NOMO-1 treated with DMSO at 0.1 percent for 48 hours (cell line): ENCODE results near the gene SLC45A1.

Experiments
- DNase-seq: peaks from one replicate; lab custom pipeline; 2025; ENCODE audit not compliant: unreplicated experiment; lab: John Stamatoyannopoulos, UW

The SLC45A1 gene

DNA sequence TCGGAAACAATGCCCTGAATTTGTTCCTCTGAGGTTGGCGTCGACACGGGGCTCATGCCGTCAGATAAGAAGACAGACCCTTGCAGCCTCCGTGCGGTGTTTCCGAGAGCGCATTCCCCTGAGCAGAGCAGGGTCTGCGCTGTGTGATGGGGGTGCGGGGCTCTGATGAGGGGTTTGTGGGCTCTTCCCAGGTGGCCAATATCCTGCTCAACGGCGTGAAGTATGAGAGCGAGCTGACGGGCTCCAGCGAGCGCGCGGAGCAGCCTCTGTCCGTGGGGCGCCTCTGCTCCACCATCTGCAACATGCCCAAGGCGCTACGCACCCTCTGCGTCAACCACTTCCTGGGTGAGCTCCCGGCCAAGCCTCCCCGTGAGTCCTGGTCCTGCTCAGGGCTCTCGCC is 17.3 kb downstream of the SLC45A1 start:
- DNase-seq, result no peak

DNA sequence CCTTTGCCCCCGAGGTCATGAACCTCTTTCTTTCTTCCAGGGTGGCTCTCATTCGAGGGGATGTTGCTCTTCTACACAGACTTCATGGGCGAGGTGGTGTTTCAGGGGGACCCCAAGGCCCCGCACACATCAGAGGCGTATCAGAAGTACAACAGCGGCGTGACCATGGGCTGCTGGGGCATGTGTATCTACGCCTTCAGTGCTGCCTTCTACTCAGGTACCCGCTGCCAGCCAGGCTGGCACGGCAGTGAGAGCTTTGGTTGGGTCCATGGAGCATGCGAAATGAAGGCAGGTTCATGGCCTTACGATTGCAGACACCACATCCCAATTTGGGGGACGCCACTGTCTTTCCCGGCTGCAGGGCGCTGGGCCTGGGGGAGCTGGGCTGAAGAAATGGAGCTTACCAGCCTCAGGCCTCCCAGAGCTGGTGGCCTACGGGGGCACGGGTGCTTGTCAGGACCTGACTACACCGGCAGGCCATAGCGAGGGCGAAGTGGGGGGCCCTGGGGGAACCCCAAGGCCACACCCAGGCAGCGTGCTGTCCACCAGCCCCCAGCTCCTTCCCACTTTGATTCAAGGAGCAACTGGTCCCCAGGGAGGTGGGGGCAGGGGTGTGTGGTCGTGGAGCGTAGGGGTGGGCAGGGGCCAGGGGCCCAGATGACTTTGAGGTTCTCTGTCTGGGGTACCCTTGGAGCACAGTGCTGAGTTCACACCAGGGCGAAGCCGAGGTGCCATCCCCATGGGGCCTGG is 20.0 kb downstream of the SLC45A1 start:
- DNase-seq, result no peak

DNA sequence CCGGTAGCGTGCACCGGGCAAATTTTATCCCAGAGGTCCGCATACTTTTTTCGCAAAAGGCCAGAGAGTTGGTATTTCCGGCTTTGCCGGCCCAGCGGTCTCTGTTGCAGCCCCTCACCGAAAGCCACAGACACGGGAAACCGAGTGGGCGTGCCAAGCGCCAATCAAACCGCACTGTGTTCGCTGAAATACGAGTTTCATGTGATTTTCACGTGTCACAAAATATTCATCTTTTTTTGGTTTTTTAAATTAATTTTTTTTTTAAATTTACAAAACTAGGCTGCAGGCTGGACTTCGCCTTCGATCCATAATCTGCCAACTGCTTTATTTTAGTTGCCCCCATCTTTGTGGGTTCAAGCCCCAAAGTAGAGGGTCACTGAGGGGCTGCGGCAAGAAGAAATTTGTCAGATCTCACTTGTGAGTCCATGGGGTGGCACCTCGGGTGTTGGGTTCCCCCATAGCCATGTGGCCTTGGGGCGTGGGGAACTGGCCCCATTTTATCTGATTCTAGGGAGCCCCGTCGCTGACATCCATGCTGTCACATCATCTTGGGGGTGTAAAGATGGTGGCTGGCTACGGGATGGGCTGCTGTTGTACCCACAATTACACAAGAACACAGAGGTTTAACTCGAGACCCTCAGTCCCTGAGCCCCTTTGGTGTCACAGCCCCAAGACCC is 20.8 kb downstream of the SLC45A1 start:
- no peak for DNase-seq

DNA sequence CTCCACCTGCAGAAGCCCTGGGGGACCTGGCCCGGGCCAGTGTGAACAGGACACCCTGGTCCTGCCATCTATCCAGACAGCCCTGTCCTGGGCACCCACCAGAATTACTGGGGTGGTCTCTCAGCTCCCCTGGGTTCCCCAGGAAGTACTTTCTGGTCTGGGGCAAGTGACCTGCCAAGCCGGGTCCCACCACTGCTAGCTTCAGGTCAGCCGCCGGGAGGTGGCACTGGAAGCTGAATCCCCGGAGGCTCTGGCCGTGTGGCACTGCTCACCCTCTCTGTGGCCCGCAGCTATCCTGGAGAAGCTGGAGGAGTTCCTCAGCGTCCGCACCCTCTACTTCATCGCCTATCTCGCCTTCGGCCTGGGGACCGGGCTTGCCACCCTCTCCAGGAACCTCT is 21.3 kb downstream of the SLC45A1 start:
- DNase-seq, result no peak

DNA sequence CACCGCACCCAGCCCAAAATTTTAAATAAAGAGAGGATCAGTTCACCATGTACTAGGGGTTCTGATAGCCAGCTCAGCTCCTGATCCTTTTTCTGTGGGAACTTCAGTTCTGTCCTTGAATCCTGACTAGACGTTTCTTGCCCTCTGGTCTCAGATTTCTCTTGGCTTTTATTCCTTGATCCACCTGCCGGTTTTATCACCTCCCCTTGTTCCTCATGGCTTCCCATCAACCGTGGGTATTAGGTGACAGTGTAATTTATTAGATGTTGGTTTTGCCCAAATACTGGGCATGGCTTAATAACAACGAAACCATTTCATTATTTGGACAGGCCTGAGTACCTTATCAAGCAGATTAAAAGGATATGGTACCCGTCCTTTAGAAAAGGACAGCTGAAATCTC is 22.5 kb downstream of the SLC45A1 start:
- no peak for DNase-seq

DNA sequence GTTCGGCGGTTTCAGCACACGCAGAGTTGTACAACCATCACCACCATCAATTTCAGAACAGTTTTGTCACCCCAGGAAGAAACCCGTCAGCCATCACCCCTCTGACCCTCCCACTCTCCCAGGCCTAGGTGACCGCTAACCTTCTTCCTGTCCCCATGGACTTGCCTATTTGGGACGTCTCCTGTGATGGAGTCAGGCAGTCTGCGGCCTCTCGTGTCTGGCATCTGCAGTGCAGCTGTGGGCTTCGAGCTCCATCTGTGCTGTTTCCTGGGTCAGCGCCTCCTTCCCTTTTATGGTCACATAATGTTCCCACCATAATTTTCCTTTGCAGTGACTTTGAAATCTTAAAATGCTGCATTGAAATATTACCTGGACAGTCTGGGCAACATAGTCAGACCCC is 24.4 kb downstream of the SLC45A1 start:
- DNase-seq, result no peak

DNA sequence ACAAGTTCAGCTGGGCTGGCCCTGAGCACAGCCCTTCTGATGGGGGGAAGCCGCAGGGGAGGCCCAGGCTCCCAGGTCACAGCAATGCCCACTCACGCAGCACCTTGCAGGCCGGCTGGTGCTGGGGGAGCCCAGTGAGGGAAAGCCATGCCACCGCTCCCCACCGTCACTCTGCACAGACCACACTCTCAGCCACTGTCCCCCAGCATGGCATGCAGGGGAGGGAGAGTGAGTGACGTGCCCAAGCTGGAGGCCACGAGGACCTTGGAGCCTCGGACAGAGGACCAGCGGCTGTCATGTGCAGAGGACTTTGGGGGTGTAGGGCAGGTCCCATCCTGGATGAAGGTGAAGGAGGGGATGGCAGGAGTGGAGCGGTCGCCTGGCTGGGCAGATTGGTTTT is 25.1 kb downstream of the SLC45A1 start:
- DNase-seq, result no peak

DNA sequence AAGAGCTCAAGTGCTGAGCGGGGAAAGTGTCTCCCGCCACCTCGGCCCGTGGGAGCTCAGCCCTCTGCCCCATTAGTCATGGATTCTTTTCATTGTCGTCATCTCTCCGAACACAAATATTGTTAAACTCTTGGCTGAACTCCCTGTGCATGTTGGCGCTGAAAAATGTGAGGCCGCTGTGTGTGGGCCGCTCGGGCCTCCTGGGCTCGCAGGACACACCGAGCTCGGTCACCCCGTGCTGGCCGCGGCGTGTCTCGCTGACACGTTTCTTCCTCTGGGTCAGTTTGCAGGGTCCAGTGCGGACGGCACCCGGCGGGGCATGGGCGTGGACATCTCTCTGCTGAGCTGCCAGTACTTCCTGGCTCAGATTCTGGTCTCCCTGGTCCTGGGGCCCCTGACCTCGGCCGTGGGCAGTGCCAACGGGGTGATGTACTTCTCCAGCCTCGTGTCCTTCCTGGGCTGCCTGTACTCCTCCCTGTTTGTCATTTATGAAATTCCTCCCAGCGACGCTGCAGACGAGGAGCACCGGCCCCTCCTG is 25.6 kb downstream of the SLC45A1 start:
- DNase-seq, result no peak

DNA sequence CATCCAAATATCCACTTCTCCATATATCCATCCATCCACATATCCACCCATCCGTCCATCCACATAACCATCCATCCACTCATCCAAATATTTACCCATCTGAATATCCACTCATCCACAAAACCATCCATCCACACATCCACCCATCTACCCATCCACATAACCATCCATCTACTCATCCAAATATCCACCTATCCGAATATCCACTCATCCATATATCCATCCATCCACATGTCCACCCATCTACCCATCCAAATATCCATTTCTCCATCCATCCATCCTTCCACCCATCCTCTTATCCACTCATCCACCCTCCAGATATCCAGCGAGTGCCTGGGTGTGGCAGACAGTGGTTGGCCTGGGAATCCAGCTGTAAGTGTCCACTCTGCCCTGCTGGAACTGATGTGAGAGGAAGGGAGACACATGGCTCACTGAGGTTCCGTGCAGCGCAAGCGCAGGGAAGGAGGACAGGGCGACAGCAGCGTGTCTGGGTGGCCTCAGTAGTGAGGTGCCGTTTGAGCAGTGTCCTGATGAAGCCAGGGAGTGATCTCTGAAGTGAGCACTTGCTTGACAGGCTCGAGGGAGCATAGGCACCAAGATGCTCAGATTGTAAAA is 27.1 kb downstream of the SLC45A1 start:
- DNase-seq, result no peak

DNA sequence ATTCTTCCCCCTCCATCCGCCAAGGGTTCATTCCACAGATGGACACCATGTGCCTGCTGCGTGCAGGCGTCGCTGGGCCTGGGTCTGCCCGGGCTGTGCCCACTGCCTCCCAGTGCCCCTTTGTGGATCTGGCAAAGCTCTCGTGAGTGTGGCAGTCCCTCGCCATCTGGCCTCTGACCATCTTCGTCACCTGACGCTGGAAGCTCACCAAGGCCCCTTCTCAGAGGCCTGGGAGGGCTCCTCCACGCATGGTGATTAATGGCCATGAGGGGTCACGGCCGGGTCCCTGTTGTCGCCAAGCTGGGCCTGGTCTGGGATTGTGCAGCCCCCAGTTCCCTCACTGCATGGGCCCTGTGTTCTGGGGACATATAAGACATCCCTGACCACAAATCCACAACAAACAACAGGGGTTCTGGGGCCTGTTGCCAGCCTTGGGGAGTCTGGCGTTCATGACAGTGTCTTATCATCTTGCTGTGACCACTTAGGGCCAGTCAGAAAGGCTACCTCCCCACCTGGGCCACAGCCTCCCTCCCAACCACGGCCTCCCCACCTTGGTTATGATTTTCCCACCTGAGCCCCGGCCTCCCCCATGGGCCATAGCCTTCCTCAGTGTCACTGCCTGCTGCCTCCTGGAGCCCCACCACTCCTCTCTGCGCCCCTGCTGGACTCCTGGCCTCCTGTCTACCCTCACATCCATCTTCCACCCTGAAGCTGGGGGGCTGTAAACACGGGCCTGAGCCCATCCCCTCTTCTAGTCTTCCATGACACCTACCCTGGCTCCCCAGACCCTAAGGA is 27.9 kb downstream of the SLC45A1 start:
- DNase-seq, result no peak

DNA sequence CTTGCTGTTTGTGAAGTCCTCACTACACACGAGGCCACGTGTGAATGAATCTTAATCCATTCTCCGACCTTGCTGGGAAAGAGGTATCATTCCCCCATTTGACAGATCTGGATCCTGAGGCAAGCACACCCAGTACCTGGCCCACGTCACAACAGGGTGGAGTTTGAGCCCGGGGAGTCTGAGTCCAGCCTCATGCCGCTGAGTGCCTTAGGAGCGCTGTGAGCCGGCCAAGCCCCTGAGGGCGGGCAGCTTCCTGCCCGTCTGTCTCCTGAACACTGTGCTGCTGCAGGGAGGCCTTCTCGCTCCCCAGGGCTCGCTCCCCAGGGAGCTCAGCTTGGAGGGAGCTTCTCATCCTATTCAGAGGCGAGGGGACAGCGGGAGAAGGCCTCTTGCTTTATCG is 29.7 kb downstream of the SLC45A1 start:
- DNase-seq, result no peak

DNA sequence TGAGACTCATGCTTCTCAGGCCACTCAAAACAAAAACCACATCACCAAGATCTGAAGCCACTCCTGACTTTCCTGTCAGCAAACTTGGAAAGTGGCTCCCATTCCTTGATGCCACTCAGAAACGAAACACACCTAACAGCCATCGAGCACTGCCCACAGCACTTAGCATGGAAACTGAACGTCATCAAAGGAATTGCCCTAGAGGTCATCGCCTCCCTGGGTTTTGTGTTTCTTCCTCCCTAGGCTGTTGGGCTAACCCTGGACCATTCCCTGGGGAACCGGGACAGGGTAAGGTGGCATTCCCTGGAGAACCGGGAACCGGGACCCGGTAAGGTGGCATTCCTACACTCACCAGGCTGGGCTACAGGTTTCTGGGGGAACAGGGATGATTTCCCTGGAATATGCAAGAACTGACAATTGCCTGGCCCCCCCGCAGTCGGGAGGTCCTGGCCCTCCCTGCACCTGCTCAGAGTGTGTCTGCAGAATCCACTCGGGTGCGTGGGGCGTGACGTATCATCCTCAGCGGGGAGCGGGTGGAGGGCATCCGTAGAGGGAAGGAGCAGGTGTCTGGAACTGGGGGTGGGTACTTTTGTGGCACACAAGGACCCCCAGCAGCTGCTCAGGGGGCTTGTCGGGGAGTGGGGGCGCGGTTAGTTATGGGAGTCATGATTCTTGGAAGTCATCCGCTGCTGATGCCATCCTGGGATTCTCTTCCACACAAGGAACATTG is 30.3 kb downstream of the SLC45A1 start:
- DNase-seq, result no peak

DNA sequence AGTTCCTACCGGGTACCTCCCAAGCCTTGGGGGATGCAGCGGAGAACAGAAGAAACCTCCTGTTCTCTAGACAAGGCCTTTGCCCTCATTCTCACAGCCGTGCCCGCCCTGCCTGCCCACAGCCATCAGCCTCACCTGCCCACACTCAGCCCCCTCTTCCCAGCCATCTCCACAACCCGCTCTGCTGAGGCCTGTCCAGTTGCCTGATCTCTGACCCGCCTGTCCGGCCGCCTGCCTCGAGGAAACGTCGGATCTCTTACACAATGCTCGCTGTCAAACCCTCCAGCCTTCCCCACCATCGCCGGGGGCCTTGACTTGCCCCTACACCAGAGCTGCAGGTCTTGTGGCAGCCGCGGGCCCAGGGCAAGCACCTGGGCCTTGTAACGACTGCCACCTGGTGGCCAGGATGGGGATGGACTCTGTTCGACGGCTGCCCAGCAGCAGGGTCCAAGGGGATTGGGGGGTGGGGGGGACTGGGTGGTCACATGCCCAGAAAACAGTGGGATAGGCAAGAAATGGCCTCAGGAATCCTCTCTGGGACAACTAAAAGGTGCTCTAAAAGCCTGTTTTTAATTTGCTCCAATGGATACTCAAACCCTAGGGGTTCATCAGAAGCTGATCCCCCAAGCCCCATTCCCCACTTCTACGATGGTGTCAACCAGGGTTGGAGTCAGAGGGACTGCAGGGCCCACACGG is 31.0 kb downstream of the SLC45A1 start:
- DNase-seq, result peak; percentile 46

DNA sequence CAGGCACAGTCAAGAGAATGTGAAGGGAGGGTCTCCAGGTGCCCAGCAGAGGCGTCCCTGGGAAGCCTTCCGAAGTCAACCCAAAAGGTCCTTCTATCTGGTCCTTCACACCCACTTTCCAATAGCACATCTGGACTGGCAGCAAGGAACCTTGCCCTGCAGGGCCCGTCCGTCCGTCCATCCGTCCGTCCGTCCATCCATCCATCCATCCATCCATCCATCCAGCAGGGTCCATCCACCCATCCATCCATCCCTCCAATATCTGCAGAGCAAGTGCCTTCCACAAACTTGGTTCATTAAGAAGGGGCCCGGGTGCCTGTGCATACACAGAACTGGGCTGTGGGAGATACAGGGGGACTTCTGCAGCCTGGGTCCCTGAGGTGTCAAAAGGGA is 31.6 kb downstream of the SLC45A1 start:
- DNase-seq, result no peak

DNA sequence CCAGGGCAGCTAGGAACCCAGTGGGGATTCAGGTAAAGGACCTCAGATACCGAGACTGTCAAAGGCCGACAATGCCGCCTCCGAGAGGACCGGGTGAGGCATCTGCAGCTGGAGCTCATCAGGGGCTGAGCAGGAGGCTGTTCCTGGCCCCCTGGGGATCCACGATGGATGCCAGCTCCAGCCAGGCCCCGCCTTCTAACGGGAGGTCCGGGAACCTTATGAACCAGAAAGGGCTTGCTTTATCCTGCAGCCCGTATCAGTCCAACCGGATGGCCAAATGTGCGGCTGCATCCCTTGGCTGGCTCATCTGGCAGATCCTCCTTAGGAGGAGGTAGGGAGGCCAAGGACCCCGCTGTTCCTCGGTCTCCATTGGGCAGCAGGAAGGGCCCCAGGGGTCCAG is 32.0 kb downstream of the SLC45A1 start:
- no peak for DNase-seq

DNA sequence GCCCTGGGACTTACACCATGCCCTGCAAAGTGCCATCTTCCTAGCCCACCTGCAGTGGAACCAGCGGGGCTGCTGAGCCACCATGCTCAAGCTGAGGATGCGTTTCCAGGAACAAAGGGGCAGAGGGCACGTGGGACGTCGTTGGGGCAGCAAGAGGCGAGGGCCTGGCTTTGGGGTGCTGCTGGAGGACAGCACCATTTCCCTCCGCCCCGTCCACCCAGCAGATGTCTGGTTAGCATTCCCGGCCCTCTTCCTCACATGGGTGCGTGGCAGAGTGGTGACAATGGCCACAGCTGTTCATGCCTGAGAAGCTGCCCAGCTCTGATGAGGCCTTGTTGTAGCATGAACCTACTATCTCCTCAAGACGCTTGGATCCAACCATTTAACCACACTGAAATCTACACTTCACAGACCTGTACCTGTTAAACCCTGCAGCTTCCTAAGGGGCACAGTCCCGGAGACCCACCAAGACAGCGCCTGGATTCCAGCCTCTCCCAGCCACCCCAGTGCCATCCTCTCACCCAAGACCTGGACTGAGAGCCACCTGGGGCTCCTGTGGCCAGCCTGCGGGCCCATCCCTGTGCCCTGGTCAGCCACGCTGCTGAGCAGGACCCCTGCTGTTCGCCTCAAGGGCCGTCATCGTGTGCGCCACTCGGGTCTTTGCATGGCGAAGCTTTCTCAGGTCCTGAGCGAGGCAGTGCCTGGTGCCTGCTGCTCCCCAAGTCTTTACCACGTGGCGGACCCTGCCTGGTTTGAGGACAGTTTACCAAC is 33.2 kb downstream of the SLC45A1 start:
- no peak for DNase-seq

DNA sequence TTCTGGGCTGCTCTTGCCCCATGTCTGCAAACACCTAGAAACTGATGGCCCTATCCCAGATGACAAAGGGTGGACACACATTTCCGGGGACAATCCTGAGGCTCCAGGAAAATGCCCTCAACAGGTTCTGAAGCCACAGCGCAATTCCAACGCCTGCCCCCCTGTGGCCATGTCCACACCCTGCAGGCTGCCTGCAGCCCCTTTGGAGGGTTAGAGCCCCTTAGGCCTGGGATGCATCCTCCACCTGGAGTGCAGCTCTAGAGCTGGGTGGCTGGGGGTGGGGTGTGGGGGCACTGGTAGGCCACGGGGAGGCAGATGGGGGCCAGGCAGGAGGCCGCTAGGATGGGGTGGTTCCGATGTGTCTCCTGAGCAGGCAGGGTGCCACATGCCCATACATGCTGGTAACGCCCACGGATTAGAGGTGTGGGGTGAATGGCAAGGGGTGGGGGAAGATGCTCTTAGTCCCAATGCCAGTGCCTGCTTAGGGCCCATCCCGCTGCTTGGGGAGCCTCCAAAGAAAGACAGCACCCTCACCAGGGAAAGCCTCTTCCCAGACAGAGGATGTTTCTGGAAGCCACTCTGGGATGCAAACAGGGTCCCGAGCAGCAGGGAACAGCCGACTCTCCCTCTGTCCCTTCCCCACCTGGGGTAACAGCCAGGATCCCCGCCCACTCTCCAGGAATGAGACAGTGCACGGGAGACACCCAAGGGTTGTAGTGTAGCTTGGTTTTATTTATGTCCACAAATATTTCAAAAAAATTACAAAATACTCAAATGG is 34.0 kb downstream of the SLC45A1 start:
- no peak for DNase-seq

DNA sequence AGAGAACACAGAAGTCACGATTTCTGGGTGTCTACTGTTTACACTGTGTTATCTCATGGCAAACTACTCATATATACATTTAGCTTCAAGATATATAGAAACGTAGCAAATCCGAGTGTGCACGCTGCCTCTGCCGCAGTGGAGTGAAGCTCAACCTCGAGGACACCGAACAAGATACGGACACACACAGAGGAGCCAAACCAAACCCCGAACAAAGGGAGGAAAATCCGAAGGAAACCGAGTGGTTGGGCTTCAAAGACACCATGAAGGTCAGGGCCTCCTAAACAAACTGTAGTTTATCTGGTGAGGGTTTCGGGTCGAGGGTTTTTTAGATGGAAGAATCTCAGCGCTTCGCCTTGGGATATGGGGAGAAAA is 34.5 kb downstream of the SLC45A1 start:
- no peak for DNase-seq
